Endothelial cell of umbilical vein (primary cell): ENCODE data around the gene PFKP. TPM values are rescaled to one million over a fixed set of nuclear protein-coding genes. Genes with fewer than 3 reads are reported as not detected.

Source experiments
- BruUV-seq: library from RNA; stranded (reverse); fragments of 400-500 nt; replicated peaks from 2 replicates; lab custom pipeline; 2021; lab: Mats Ljungman, UMichigan
- CTCF ChIA-PET: fragments of 300-600, 350-600 bp; sonication (Branson Sonifier 250); formaldehyde crosslinking; loops from one replicate; lab custom pipeline; 2021; ENCODE audit warnings: antibody characterized with exemption, inconsistent platforms; lab: Charles Lee
- POLR2A ChIA-PET: fragments of 300-600, 350-600 bp; sonication (Branson Sonifier 250); formaldehyde crosslinking; loops from one replicate; lab custom pipeline; 2021; ENCODE audit warnings: antibody characterized with exemption, inconsistent platforms; lab: Charles Lee
- DNase-seq: peaks from one replicate; pipeline ENCODE4 v3.0.0-alpha.2; 2011; ENCODE audit warnings: low read depth, low spot score
- FAIRE-seq: peaks from 2 replicates; lab custom pipeline; 2011; peaks lifted over from hg19 to GRCh38; lab: Jason Lieb, UNC
- H2AFZ ChIP-seq: 2 replicates; pipeline ENCODE4 v1.6.0; 2012; ENCODE audit warnings: low read depth, low read length, control low read depth, inconsistent platforms
- H3K27ac ChIP-seq: 2 replicates; pipeline ENCODE4 v1.5.1; 2011; ENCODE audit warnings: low read depth, mild to moderate bottlenecking, control low read depth, low read length, moderate library complexity; ENCODE audit not compliant: insufficient read depth
- H3K27me3 ChIP-seq, 2 experiments: 2 replicates each; pipeline versions ENCODE4 v1.6.0 to v1.6.1; 2011; ENCODE audit warnings: low read length in 2 of 2, mixed read lengths in 1 of 2; ENCODE audit not compliant: control insufficient read depth in 2 of 2, insufficient read depth in 2 of 2
- H3K36me3 ChIP-seq, 2 experiments: 2 replicates in 1 of 2; 3 replicates in 1 of 2; pipeline ENCODE4 v1.5.1; 2011; ENCODE audit warnings: low read length in 2 of 2, mild to moderate bottlenecking in 1 of 2, moderate library complexity in 1 of 2; ENCODE audit not compliant: control insufficient read depth in 2 of 2, insufficient read depth in 2 of 2; ENCODE audit errors: extremely low read depth in 1 of 2
- H3K4me1 ChIP-seq: 3 replicates; pipeline ENCODE4 v1.5.1; 2011; ENCODE audit warnings: mild to moderate bottlenecking, low read length; ENCODE audit not compliant: control insufficient read depth, insufficient read depth; ENCODE audit errors: extremely low read depth
- H3K4me2 ChIP-seq: 2 replicates; pipeline ENCODE4 v1.6.1; 2011; ENCODE audit warnings: low read length, control low read depth, mixed read lengths; ENCODE audit not compliant: insufficient read depth
- H3K4me3 ChIP-seq, 3 experiments: fragments of 200-600 bp in 1 of 3; sonication (generic), shearing (Covaris generic) in 1 of 3; replicated peaks in 1 of 3; 2 replicates each; pipeline ENCODE4 v1.5.1; 2011 to 2016; ENCODE audit warnings: control low read depth in 3 of 3, low read length in 3 of 3, mild to moderate bottlenecking in 2 of 3, inconsistent platforms in 1 of 3, low read depth in 1 of 3, moderate library complexity in 1 of 3; ENCODE audit not compliant: insufficient read depth in 1 of 3
- H3K79me2 ChIP-seq: 2 replicates; pipeline ENCODE4 v1.6.0; 2012; ENCODE audit warnings: low read length, inconsistent platforms; ENCODE audit not compliant: control insufficient read depth, insufficient read depth
- H3K9ac ChIP-seq: replicated peaks from 2 replicates; pipeline ENCODE3; 2011; ENCODE audit warnings: low read length, control low read depth; ENCODE audit not compliant: insufficient read depth; ENCODE audit errors: extremely low read depth
- H3K9me1 ChIP-seq: replicated peaks from 3 replicates; pipeline ENCODE4 v1.6.0; 2011; ENCODE audit warnings: mild to moderate bottlenecking, low read length; ENCODE audit not compliant: control insufficient read depth, insufficient read depth; ENCODE audit errors: extremely low read depth
- H3K9me3 ChIP-seq: replicated peaks from 2 replicates; pipeline ENCODE4 v1.5.1; 2012; ENCODE audit warnings: low read length, inconsistent platforms; ENCODE audit not compliant: control insufficient read depth, insufficient read depth
- H4K20me1 ChIP-seq: replicated peaks from 2 replicates; pipeline ENCODE3; 2011; ENCODE audit warnings: mild to moderate bottlenecking, low read length; ENCODE audit not compliant: control insufficient read depth, insufficient read depth; ENCODE audit errors: extremely low read depth
- FOS ChIP-seq: IDR thresholded peaks from 2 replicates; pipeline ENCODE4 v1.6.1; 2011; ENCODE audit warnings: mild to moderate bottlenecking, low read length, moderate library complexity, borderline replicate concordance; ENCODE audit not compliant: insufficient read depth
- MYC ChIP-seq: IDR thresholded peaks from one replicate; pipeline ENCODE4 v1.6.1; 2011; ENCODE audit warnings: mild to moderate bottlenecking, low read depth, low read length
- POLR2AphosphoS5 ChIP-seq: IDR thresholded peaks from 2 replicates; pipeline ENCODE4 v1.6.1; 2012; ENCODE audit warnings: low read depth, mild to moderate bottlenecking, control low read depth, low read length, moderate library complexity; ENCODE audit not compliant: insufficient read depth
- dilution Hi-C: fragments of 300-500 bp; cut with MboI; formaldehyde crosslinking; loops from one replicate; pipeline ENCODE4 v1.15.0; 2019; ENCODE audit warnings: low sequenced_read_pairs; ENCODE audit not compliant: extremely low pct_ligation_motif_present
- intact Hi-C: fragments of 100-400 bp; cut with micrococcal nuclease; formaldehyde crosslinking; loops from one replicate; pipeline ENCODE4 v1.10.0; 2022
- polyA plus RNA-seq, 4 experiments: library from polyadenylated mRNA; depleted of rRNA in 3 of 4; stranded (reverse) in 3 of 4; unstranded in 1 of 4; fragments of >200 nt; gene quantifications; 2 replicates each; pipeline versions ENCODE4 v1.2.1 to v1.2.3, GENCODE V29; 2011 to 2012; ENCODE audit warnings: missing spikeins in 1 of 4
- total RNA-seq: library from RNA; stranded (reverse); gene quantifications from 2 replicates; pipeline ENCODE4 v1.2.3, GENCODE V29; 2021
- TF ChIP-seq, protein P1 (sequence below): IDR thresholded peaks from 2 replicates; pipeline ENCODE4 v1.6.1; 2011; ENCODE audit not compliant: insufficient read depth, insufficient read length

PFKP gene
- total and polyA plus RNA-seq, 2 donors (not counting 3 experiments of a cell fraction or from before 2014, with no cell fraction given) = 185 to 359 TPM

GRCh38 chr10:3137958-3138726 lies 70.8 kb downstream of the PFKP start:
- peaks cover 31 to 51% of the 10 kb centered on the region in 2 experiments for H3K36me3 ChIP-seq
- H3K79me2 ChIP-seq = no peaks in the 10 kb centered on the region
- no peaks in the 10 kb centered on the region for H4K20me1 ChIP-seq
- FAIRE-seq (no peak), DNase-seq (no peak)
- intact Hi-C loops = no loop called here
- dilution Hi-C loops = no loop called here
- no peak for TF ChIP-seq MYC
- no peak for TF ChIP-seq FOS
- TF ChIP-seq, protein P1, sequence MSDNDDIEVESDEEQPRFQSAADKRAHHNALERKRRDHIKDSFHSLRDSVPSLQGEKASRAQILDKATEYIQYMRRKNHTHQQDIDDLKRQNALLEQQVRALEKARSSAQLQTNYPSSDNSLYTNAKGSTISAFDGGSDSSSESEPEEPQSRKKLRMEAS = no peak
- TF ChIP-seq POLR2AphosphoS5 = peak; percentile 36
- H2AFZ ChIP-seq = no peak overlapping the region
- ChIA-PET POLR2A (interaction anchor here (0.5 kb wide), 1 partner anchor 1566 kb away, joined by 7 read pairs; no protein-coding TSS in a partner anchor), CTCF (interaction anchor here (0.6 to 2.0 kb wide), 2 partner anchors 17 to 58 kb away, joined by 3 to 5 read pairs; no protein-coding TSS in a partner anchor)
- H3K4me3 ChIP-seq = no peak overlapping the region
- no peaks in the 10 kb centered on the region for H3K27me3 ChIP-seq
- H3K9me3 ChIP-seq = no peaks in the 10 kb centered on the region
- H3K4me1 ChIP-seq = no peaks in the 10 kb centered on the region
- H3K4me2 ChIP-seq = no peak overlapping the region
- H3K9ac ChIP-seq = no peak overlapping the region
- BruUV-seq = no TSS peak
- H3K9me1 ChIP-seq = no peaks in the 10 kb centered on the region
- H3K27ac ChIP-seq = no peak overlapping the region

DNA sequence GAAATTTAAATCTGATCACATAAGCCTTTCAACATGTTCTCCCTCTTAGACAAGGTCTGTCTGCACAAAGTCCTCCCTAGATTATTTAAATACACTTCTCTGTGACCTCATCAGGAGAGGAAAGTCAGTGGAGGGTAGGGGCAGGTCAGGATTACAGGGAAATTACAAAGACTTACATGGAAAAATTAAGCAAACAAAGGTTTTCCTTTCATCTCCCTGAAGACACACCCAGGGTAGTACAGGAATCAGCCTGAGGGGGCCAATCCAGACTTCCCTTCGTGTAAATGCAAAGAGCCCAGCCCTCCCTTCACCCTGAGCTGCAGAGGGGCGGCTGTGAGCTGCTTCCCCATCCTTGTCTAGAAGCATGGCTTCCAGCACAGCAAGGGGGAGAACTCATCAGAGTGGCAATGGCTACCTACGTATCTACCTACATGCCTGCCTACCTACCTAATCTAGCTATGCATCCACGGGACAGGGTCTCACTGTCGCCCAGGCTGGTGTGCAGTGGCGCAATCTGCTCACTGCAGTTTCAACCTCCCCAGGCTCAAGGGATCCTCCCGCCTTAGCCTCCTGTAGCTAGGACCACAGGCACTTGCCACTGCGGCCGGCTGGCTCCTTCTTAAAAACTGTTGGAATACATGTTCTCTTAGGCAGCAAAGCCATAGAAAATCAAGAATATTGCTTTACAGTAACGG lies 72.0 kb downstream of the PFKP start:
- DNase-seq = no peak
- Histone ChIP-seq H4K20me1 (no peaks in the 10 kb centered on the region), H3K4me1 (no peaks in the 10 kb centered on the region), H3K9me1 (no peaks in the 10 kb centered on the region), H3K9me3 (no peaks in the 10 kb centered on the region), H3K27me3 (no peaks in the 10 kb centered on the region), H3K4me2 (no peak overlapping the region), H3K9ac (no peak overlapping the region), H2AFZ (no peak overlapping the region), H3K27ac (no peak overlapping the region), H3K36me3 (peaks cover 34 to 54% of the 10 kb centered on the region in 2 experiments), H3K79me2 (no peaks in the 10 kb centered on the region), H3K4me3 (no peak overlapping the region)
- intact Hi-C loops = no loop called here
- FAIRE-seq = no peak
- POLR2A ChIA-PET = no interaction called here
- BruUV-seq = no TSS peak
- dilution Hi-C loops = no loop called here
- CTCF ChIA-PET = interaction anchor here (1.0 to 2.0 kb wide), 2 partner anchors 18 kb away, joined by 3 to 5 read pairs; no protein-coding TSS in a partner anchor
- no peak for TF ChIP-seq MYC
